Astrocyte (in vitro differentiated cells and primary cell): Measurements from ENCODE around the gene C1S. TPM values are rescaled to one million over a fixed set of nuclear protein-coding genes. Genes with fewer than 3 reads are reported as not detected.

Source experiments
- DNase-seq: peaks from one replicate; pipeline ENCODE4 v3.0.0-alpha.2; 2010; ENCODE audit warnings: low read depth
- FAIRE-seq: peaks from 2 replicates; lab custom pipeline; 2011; peaks lifted over from hg19 to GRCh38; lab: Jason Lieb, UNC
- H2AFZ ChIP-seq: 2 replicates; pipeline ENCODE4 v1.6.0; 2012; ENCODE audit warnings: low read depth, low read length, inconsistent platforms
- H3K27ac ChIP-seq: 2 replicates; pipeline ENCODE4 v1.5.1; 2011; ENCODE audit warnings: low read depth, low read length, inconsistent platforms
- H3K27me3 ChIP-seq: 2 replicates; pipeline ENCODE4 v1.6.0; 2011; ENCODE audit warnings: low read length, inconsistent platforms; ENCODE audit not compliant: insufficient read depth
- H3K36me3 ChIP-seq: 2 replicates; pipeline ENCODE4 v1.5.1; 2011; ENCODE audit warnings: low read length, inconsistent platforms; ENCODE audit not compliant: insufficient read depth
- H3K4me1 ChIP-seq: 2 replicates; pipeline ENCODE4 v1.5.1; 2011; ENCODE audit warnings: low read length, inconsistent platforms; ENCODE audit not compliant: insufficient read depth
- H3K4me2 ChIP-seq: 2 replicates; pipeline ENCODE4 v1.6.0; 2012; ENCODE audit warnings: low read length, inconsistent platforms
- H3K4me3 ChIP-seq: 2 replicates; pipeline ENCODE4 v1.5.1; 2011; ENCODE audit warnings: low read depth, mild to moderate bottlenecking, low read length, inconsistent platforms; ENCODE audit not compliant: insufficient read depth
- H3K79me2 ChIP-seq: 2 replicates; pipeline ENCODE4 v1.6.0; 2012; ENCODE audit warnings: mild to moderate bottlenecking, low read length, inconsistent platforms; ENCODE audit not compliant: insufficient read depth
- H3K9ac ChIP-seq: 2 replicates; pipeline ENCODE4 v1.6.0; 2012; ENCODE audit warnings: mild to moderate bottlenecking, low read length, inconsistent platforms
- H3K9me3 ChIP-seq: 2 replicates; pipeline ENCODE4 v1.5.1; 2012; ENCODE audit warnings: low read depth, mild to moderate bottlenecking, low read length, inconsistent platforms; ENCODE audit not compliant: insufficient read depth
- H4K20me1 ChIP-seq: 2 replicates; pipeline ENCODE4 v1.6.0; 2012; ENCODE audit warnings: low read length, inconsistent platforms; ENCODE audit not compliant: insufficient read depth
- H3K27ac Mint-ChIP-seq: one replicate; pipeline ENCODE4 v1.8.0; 2021; ENCODE audit warnings: mild to moderate bottlenecking, mixed read lengths; ENCODE audit not compliant: unreplicated experiment
- H3K27me3 Mint-ChIP-seq: one replicate; pipeline ENCODE4 v1.8.0; 2021; ENCODE audit warnings: low read depth, mixed read lengths; ENCODE audit not compliant: unreplicated experiment
- H3K36me3 Mint-ChIP-seq: one replicate; pipeline ENCODE4 v1.8.0; 2021; ENCODE audit warnings: low read depth, mixed read lengths; ENCODE audit not compliant: unreplicated experiment
- H3K4me1 Mint-ChIP-seq: one replicate; pipeline ENCODE4 v1.8.0; 2021; ENCODE audit warnings: low read depth, mixed read lengths; ENCODE audit not compliant: unreplicated experiment
- H3K4me3 Mint-ChIP-seq: one replicate; pipeline ENCODE4 v1.8.0; 2021; ENCODE audit warnings: mild to moderate bottlenecking, moderate library complexity, mixed read lengths; ENCODE audit not compliant: unreplicated experiment
- H3K9me3 Mint-ChIP-seq: one replicate; pipeline ENCODE4 v1.8.0; 2021; ENCODE audit warnings: mild to moderate bottlenecking, mixed read lengths; ENCODE audit not compliant: unreplicated experiment
- EZH2 ChIP-seq: IDR thresholded peaks from 2 replicates; pipeline ENCODE4 v1.6.1; 2012; ENCODE audit warnings: mild to moderate bottlenecking, low read length, inconsistent platforms; ENCODE audit not compliant: insufficient read depth
- total RNA-seq: library from RNA; stranded (reverse); gene quantifications from 2 replicates; pipeline ENCODE4 v1.2.1, GENCODE V29; 2021
- TF ChIP-seq, protein P1 (sequence below): IDR thresholded peaks from 2 replicates; pipeline ENCODE4 v1.5.1; 2011; ENCODE audit warnings: low read depth, mild to moderate bottlenecking, inconsistent platforms, low read length, moderate library complexity; ENCODE audit not compliant: insufficient read depth

The C1S gene
- total RNA-seq, 1 donor from 2014 or later = 5.2 TPM

DNA sequence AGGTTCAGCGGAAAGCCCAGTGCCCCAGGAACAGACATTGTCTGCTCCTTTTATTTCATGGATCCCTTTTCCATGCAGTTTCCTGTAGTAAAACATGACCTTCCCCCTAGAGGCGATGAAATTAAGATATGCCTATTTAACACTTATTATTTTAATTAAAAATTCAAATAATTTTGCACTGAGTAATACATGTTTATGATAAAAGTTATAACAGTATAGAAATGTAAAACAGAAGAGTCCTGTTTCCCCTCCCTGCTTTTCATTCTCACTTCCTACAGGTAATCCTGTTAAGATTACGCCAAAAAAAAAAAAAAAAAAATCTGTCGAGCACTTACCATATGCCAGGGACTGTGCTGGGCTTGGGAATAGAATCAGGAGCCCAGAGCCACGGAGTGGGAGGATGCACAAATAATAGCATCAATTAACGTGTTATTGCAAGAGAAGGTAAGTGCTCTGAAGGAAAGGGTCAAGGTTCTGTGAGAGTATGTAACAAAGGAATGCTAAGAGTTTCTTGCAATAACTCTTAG is 41.4 kb upstream of the C1S start:
- H3K4me1 Mint-ChIP-seq = peaks cover 3% of the 10 kb centered on the region
- no peak for FAIRE-seq
- peak overlapping the region; percentile 54 for H2AFZ ChIP-seq

DNA sequence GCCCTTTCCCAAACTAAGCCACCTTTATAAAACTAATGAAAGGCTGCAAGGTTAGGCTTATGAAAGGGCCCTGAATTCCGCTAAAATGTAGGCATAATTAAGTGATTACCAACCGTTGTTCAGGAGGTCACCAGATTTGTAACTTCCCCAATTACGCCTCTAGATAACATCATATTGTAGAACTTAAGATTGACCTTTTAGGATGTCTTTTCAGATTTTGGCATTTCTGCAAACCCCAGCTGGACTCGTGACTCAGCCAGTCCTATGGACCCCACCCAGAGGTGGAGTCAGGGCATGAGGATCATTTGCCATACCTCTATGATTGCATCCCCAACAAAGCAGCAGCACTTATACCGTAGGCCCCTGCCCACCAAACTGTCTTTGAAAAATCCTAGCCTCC is 38.6 kb upstream of the C1S start:
- H3K4me3 ChIP-seq = no peak overlapping the region
- H3K4me1 ChIP-seq = no peaks in the 10 kb centered on the region
- DNase-seq = no peak
- H3K9me3 Mint-ChIP-seq = no peaks in the 10 kb centered on the region
- peaks cover 8% of the 10 kb centered on the region for H3K27me3 Mint-ChIP-seq
- FAIRE-seq = no peak
- H3K27ac Mint-ChIP-seq = no peak overlapping the region
- no peaks in the 10 kb centered on the region for H3K27me3 ChIP-seq
- H3K79me2 ChIP-seq = no peaks in the 10 kb centered on the region
- no peaks in the 10 kb centered on the region for H4K20me1 ChIP-seq
- H2AFZ ChIP-seq = no peak overlapping the region
- H3K9ac ChIP-seq = no peak overlapping the region
- H3K36me3 Mint-ChIP-seq = no peaks in the 10 kb centered on the region
- TF ChIP-seq, protein P1, sequence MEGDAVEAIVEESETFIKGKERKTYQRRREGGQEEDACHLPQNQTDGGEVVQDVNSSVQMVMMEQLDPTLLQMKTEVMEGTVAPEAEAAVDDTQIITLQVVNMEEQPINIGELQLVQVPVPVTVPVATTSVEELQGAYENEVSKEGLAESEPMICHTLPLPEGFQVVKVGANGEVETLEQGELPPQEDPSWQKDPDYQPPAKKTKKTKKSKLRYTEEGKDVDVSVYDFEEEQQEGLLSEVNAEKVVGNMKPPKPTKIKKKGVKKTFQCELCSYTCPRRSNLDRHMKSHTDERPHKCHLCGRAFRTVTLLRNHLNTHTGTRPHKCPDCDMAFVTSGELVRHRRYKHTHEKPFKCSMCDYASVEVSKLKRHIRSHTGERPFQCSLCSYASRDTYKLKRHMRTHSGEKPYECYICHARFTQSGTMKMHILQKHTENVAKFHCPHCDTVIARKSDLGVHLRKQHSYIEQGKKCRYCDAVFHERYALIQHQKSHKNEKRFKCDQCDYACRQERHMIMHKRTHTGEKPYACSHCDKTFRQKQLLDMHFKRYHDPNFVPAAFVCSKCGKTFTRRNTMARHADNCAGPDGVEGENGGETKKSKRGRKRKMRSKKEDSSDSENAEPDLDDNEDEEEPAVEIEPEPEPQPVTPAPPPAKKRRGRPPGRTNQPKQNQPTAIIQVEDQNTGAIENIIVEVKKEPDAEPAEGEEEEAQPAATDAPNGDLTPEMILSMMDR = no peak
- TF ChIP-seq EZH2 = no peak
- no peak overlapping the region for H3K27ac ChIP-seq
- H3K9me3 ChIP-seq = no peaks in the 10 kb centered on the region
- no peaks in the 10 kb centered on the region for H3K36me3 ChIP-seq
- no peak overlapping the region for H3K4me3 Mint-ChIP-seq
- no peaks in the 10 kb centered on the region for H3K4me1 Mint-ChIP-seq
- no peak overlapping the region for H3K4me2 ChIP-seq

More for the DNA sequence above, 41.4 kb upstream of the C1S start:
- no peaks in the 10 kb centered on the region for H3K36me3 Mint-ChIP-seq
- H3K9me3 Mint-ChIP-seq = no peaks in the 10 kb centered on the region
- peak overlapping the region; percentile 82 for H3K9ac ChIP-seq
- H3K9me3 ChIP-seq = no peaks in the 10 kb centered on the region
- H3K27ac ChIP-seq = peak overlapping the region; percentile 53
- peaks cover 3% of the 10 kb centered on the region for H4K20me1 ChIP-seq
- H3K36me3 ChIP-seq = no peaks in the 10 kb centered on the region
- peak overlapping the region; percentile 96 for H3K4me2 ChIP-seq
- peak overlapping the region; percentile 90 for H3K4me3 ChIP-seq
- H3K4me3 Mint-ChIP-seq = peak overlapping the region; percentile 93
- TF ChIP-seq EZH2 = no peak
- TF ChIP-seq, protein P1 = no peak
- H3K4me1 ChIP-seq = no peaks in the 10 kb centered on the region
- DNase-seq = no peak
- peaks cover 3% of the 10 kb centered on the region for H3K79me2 ChIP-seq
- H3K27me3 Mint-ChIP-seq = no peaks in the 10 kb centered on the region
- H3K27ac Mint-ChIP-seq = peak overlapping the region; percentile 87
- H3K27me3 ChIP-seq = no peaks in the 10 kb centered on the region

DNA sequence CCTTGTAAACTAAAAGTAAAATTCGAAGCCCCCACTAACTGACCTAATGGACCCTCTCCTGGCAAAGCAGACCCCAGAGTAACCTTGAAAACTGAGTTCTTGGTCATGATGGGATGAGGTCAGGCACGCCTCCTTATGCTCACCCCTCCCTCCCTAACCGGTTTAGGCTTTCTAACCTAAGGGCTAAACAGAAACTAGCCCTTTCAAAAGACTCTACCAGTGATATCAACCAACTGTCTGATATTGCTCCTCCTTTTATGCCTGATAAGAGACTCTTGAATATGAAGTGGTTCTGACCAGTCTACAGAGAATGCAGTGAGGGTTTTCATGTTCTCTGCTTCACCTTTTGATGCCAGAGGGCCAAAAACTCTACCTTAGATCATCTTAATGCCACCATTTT is 37.4 kb upstream of the C1S start:
- FAIRE-seq (no peak), DNase-seq (no peak)
- no peak overlapping the region for H3K4me3 Mint-ChIP-seq
- no peak overlapping the region for H3K9ac ChIP-seq
- TF ChIP-seq, protein P1 = no peak
- TF ChIP-seq EZH2 = no peak
- H2AFZ ChIP-seq = no peak overlapping the region
- no peaks in the 10 kb centered on the region for H3K36me3 ChIP-seq
- H3K27me3 Mint-ChIP-seq = peaks cover 8% of the 10 kb centered on the region
- no peaks in the 10 kb centered on the region for H3K4me1 ChIP-seq
- H3K36me3 Mint-ChIP-seq = no peaks in the 10 kb centered on the region
- no peaks in the 10 kb centered on the region for H3K79me2 ChIP-seq
- peaks cover 2% of the 10 kb centered on the region for H3K27me3 ChIP-seq
- no peaks in the 10 kb centered on the region for H3K9me3 ChIP-seq
- no peaks in the 10 kb centered on the region for H3K4me1 Mint-ChIP-seq
- H3K27ac ChIP-seq = no peak overlapping the region
- H3K27ac Mint-ChIP-seq = no peak overlapping the region
- no peaks in the 10 kb centered on the region for H4K20me1 ChIP-seq
- H3K4me2 ChIP-seq = no peak overlapping the region
- no peak overlapping the region for H3K4me3 ChIP-seq
- no peaks in the 10 kb centered on the region for H3K9me3 Mint-ChIP-seq
